Endothelial cell of umbilical vein (primary cell): ENCODE results near the gene TMEM255A. TPM values are rescaled to one million over a fixed set of nuclear protein-coding genes. Genes with fewer than 3 reads are reported as not detected.

Experiments
- BruUV-seq: library from RNA; stranded (reverse); fragments of 400-500 nt; replicated peaks from 2 replicates; lab custom pipeline; 2021; lab: Mats Ljungman, UMichigan
- CTCF ChIA-PET: fragments of 300-600, 350-600 bp; sonication (Branson Sonifier 250); formaldehyde crosslinking; loops from one replicate; lab custom pipeline; 2021; ENCODE audit warnings: antibody characterized with exemption, inconsistent platforms; lab: Charles Lee
- POLR2A ChIA-PET: fragments of 300-600, 350-600 bp; sonication (Branson Sonifier 250); formaldehyde crosslinking; loops from one replicate; lab custom pipeline; 2021; ENCODE audit warnings: antibody characterized with exemption, inconsistent platforms; lab: Charles Lee
- DNase-seq: peaks from one replicate; pipeline ENCODE4 v3.0.0-alpha.2; 2011; ENCODE audit warnings: low read depth, low spot score
- FAIRE-seq: peaks from 2 replicates; lab custom pipeline; 2011; peaks lifted over from hg19 to GRCh38; lab: Jason Lieb, UNC
- H2AFZ ChIP-seq: 2 replicates; pipeline ENCODE4 v1.6.0; 2012; ENCODE audit warnings: low read depth, low read length, control low read depth, inconsistent platforms
- H3K27ac ChIP-seq: 2 replicates; pipeline ENCODE4 v1.5.1; 2011; ENCODE audit warnings: low read depth, mild to moderate bottlenecking, control low read depth, low read length, moderate library complexity; ENCODE audit not compliant: insufficient read depth
- H3K27me3 ChIP-seq, 2 experiments: 2 replicates each; pipeline versions ENCODE4 v1.6.0 to v1.6.1; 2011; ENCODE audit warnings: low read length in 2 of 2, mixed read lengths in 1 of 2; ENCODE audit not compliant: control insufficient read depth in 2 of 2, insufficient read depth in 2 of 2
- H3K36me3 ChIP-seq, 2 experiments: 2 replicates in 1 of 2; 3 replicates in 1 of 2; pipeline ENCODE4 v1.5.1; 2011; ENCODE audit warnings: low read length in 2 of 2, mild to moderate bottlenecking in 1 of 2, moderate library complexity in 1 of 2; ENCODE audit not compliant: control insufficient read depth in 2 of 2, insufficient read depth in 2 of 2; ENCODE audit errors: extremely low read depth in 1 of 2
- H3K4me1 ChIP-seq: 3 replicates; pipeline ENCODE4 v1.5.1; 2011; ENCODE audit warnings: mild to moderate bottlenecking, low read length; ENCODE audit not compliant: control insufficient read depth, insufficient read depth; ENCODE audit errors: extremely low read depth
- H3K4me2 ChIP-seq: 2 replicates; pipeline ENCODE4 v1.6.1; 2011; ENCODE audit warnings: low read length, control low read depth, mixed read lengths; ENCODE audit not compliant: insufficient read depth
- H3K4me3 ChIP-seq, 3 experiments: fragments of 200-600 bp in 1 of 3; sonication (generic), shearing (Covaris generic) in 1 of 3; replicated peaks in 1 of 3; 2 replicates each; pipeline ENCODE4 v1.5.1; 2011 to 2016; ENCODE audit warnings: control low read depth in 3 of 3, low read length in 3 of 3, mild to moderate bottlenecking in 2 of 3, inconsistent platforms in 1 of 3, low read depth in 1 of 3, moderate library complexity in 1 of 3; ENCODE audit not compliant: insufficient read depth in 1 of 3
- H3K79me2 ChIP-seq: 2 replicates; pipeline ENCODE4 v1.6.0; 2012; ENCODE audit warnings: low read length, inconsistent platforms; ENCODE audit not compliant: control insufficient read depth, insufficient read depth
- H3K9ac ChIP-seq: replicated peaks from 2 replicates; pipeline ENCODE3; 2011; ENCODE audit warnings: low read length, control low read depth; ENCODE audit not compliant: insufficient read depth; ENCODE audit errors: extremely low read depth
- H3K9me1 ChIP-seq: replicated peaks from 3 replicates; pipeline ENCODE4 v1.6.0; 2011; ENCODE audit warnings: mild to moderate bottlenecking, low read length; ENCODE audit not compliant: control insufficient read depth, insufficient read depth; ENCODE audit errors: extremely low read depth
- H3K9me3 ChIP-seq: replicated peaks from 2 replicates; pipeline ENCODE4 v1.5.1; 2012; ENCODE audit warnings: low read length, inconsistent platforms; ENCODE audit not compliant: control insufficient read depth, insufficient read depth
- H4K20me1 ChIP-seq: replicated peaks from 2 replicates; pipeline ENCODE3; 2011; ENCODE audit warnings: mild to moderate bottlenecking, low read length; ENCODE audit not compliant: control insufficient read depth, insufficient read depth; ENCODE audit errors: extremely low read depth
- EZH2 ChIP-seq: IDR thresholded peaks from 2 replicates; pipeline ENCODE4 v1.6.1; 2012; ENCODE audit warnings: borderline replicate concordance, low read depth, mild to moderate bottlenecking, moderate library complexity, low read length, inconsistent platforms; ENCODE audit not compliant: severe bottlenecking
- FOS ChIP-seq: IDR thresholded peaks from 2 replicates; pipeline ENCODE4 v1.6.1; 2011; ENCODE audit warnings: mild to moderate bottlenecking, low read length, moderate library complexity, borderline replicate concordance; ENCODE audit not compliant: insufficient read depth
- GATA2 ChIP-seq: IDR thresholded peaks from 2 replicates; pipeline ENCODE4 v1.7.0; 2011; ENCODE audit warnings: low read depth, mild to moderate bottlenecking, moderate library complexity, mixed read lengths, low read length; ENCODE audit not compliant: insufficient read length, insufficient read depth
- JUN ChIP-seq: IDR thresholded peaks from 2 replicates; pipeline ENCODE4 v1.6.1; 2011; ENCODE audit warnings: borderline replicate concordance, low read depth; ENCODE audit not compliant: insufficient read length, insufficient read depth
- MYC ChIP-seq: IDR thresholded peaks from one replicate; pipeline ENCODE4 v1.6.1; 2011; ENCODE audit warnings: mild to moderate bottlenecking, low read depth, low read length
- POLR2A ChIP-seq: IDR thresholded peaks from 2 replicates; pipeline ENCODE4 v1.6.1; 2012; ENCODE audit warnings: low read depth, mild to moderate bottlenecking, control low read depth, low read length
- POLR2AphosphoS5 ChIP-seq: IDR thresholded peaks from 2 replicates; pipeline ENCODE4 v1.6.1; 2012; ENCODE audit warnings: low read depth, mild to moderate bottlenecking, control low read depth, low read length, moderate library complexity; ENCODE audit not compliant: insufficient read depth
- dilution Hi-C: fragments of 300-500 bp; cut with MboI; formaldehyde crosslinking; loops from one replicate; pipeline ENCODE4 v1.15.0; 2019; ENCODE audit warnings: low sequenced_read_pairs; ENCODE audit not compliant: extremely low pct_ligation_motif_present
- intact Hi-C: fragments of 100-400 bp; cut with micrococcal nuclease; formaldehyde crosslinking; loops from one replicate; pipeline ENCODE4 v1.10.0; 2022
- polyA plus RNA-seq, 4 experiments: library from polyadenylated mRNA; depleted of rRNA in 3 of 4; stranded (reverse) in 3 of 4; unstranded in 1 of 4; fragments of >200 nt; gene quantifications; 2 replicates each; pipeline versions ENCODE4 v1.2.1 to v1.2.3, GENCODE V29; 2011 to 2012; ENCODE audit warnings: missing spikeins in 1 of 4
- total RNA-seq: library from RNA; stranded (reverse); gene quantifications from 2 replicates; pipeline ENCODE4 v1.2.3, GENCODE V29; 2021
- TF ChIP-seq, protein P1 (sequence below), 2 donors: IDR thresholded peaks; 1 replicate in 1 of 2; 2 replicates in 1 of 2; pipeline ENCODE4 v1.5.1; 2011; ENCODE audit warnings: low read length in 2 of 2, mild to moderate bottlenecking in 2 of 2, moderate library complexity in 2 of 2, control low read depth in 1 of 2, inconsistent platforms in 1 of 2, low read depth in 1 of 2; ENCODE audit not compliant: insufficient read depth in 1 of 2; ENCODE audit errors: extremely low read depth in 1 of 2
- TF ChIP-seq, protein P2 (sequence below): IDR thresholded peaks from 2 replicates; pipeline ENCODE4 v1.6.1; 2011; ENCODE audit not compliant: insufficient read depth, insufficient read length

The TMEM255A gene
- total and polyA plus RNA-seq, 2 donors (not counting 3 experiments of a cell fraction or from before 2014, with no cell fraction given), result not detected

DNA sequence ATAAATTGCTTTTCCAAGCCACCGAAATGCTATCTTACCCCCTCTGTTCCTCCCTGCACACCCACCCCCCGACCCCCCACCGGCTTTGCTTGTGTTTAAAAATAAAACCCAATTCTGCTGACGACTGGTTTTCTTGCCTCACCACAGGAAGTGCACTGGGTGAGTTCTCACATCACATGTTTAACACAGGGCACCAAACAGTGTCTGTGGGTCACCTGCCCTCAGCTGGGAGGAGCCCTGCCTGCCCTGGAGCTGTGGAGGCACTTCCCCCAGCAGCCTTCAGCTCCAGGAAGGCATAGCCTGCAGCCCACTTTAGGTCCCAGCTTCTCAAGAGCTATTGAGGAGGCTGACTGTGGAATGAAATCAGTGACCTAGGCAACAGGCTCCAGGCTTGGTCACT lies 8.8 kb downstream of the TMEM255A start:
- Histone ChIP-seq H3K27ac (no peak overlapping the region), H3K27me3 (peaks cover 6 to 9% of the 10 kb centered on the region in 2 experiments), H2AFZ (no peak overlapping the region), H3K4me2 (no peak overlapping the region), H3K9me3 (no peaks in the 10 kb centered on the region), H3K79me2 (no peaks in the 10 kb centered on the region), H3K36me3 (no peaks in the 10 kb centered on the region), H3K4me3 (no peak overlapping the region), H4K20me1 (no peaks in the 10 kb centered on the region), H3K9me1 (no peaks in the 10 kb centered on the region), H3K4me1 (no peaks in the 10 kb centered on the region), H3K9ac (no peak overlapping the region)
- TF ChIP-seq POLR2A (no peak), MYC (no peak), EZH2 (no peak), POLR2AphosphoS5 (no peak), JUN (no peak), FOS (no peak), GATA2 (no peak)
- TF ChIP-seq, protein P1, sequence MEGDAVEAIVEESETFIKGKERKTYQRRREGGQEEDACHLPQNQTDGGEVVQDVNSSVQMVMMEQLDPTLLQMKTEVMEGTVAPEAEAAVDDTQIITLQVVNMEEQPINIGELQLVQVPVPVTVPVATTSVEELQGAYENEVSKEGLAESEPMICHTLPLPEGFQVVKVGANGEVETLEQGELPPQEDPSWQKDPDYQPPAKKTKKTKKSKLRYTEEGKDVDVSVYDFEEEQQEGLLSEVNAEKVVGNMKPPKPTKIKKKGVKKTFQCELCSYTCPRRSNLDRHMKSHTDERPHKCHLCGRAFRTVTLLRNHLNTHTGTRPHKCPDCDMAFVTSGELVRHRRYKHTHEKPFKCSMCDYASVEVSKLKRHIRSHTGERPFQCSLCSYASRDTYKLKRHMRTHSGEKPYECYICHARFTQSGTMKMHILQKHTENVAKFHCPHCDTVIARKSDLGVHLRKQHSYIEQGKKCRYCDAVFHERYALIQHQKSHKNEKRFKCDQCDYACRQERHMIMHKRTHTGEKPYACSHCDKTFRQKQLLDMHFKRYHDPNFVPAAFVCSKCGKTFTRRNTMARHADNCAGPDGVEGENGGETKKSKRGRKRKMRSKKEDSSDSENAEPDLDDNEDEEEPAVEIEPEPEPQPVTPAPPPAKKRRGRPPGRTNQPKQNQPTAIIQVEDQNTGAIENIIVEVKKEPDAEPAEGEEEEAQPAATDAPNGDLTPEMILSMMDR (IDR thresholded peaks at IDR 0.05; ENCODE audit: extremely low read depth in 1 of 2, insufficient read depth in 1 of 2, low read depth in 1 of 2, low read length in 2 of 2), result no peak
- TF ChIP-seq, protein P2, sequence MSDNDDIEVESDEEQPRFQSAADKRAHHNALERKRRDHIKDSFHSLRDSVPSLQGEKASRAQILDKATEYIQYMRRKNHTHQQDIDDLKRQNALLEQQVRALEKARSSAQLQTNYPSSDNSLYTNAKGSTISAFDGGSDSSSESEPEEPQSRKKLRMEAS, result no peak
- DNase-seq (no peak), FAIRE-seq (no peak)
- dilution Hi-C loops (no loop called here), intact Hi-C loops (no loop called here)
- no TSS peak for BruUV-seq
- POLR2A ChIA-PET, result no interaction called here
- CTCF ChIA-PET, result no interaction called here
